Measurements from ENCODE around the gene IRX5.

GRCh38 chr16:54964239-54964638 is 33.6 kb downstream of the IRX5 start:
- TF ChIP-seq TARDBP (IDR thresholded peaks at IDR 0.05), result no peak
- no peak for TF ChIP-seq ZNF384 (IDR thresholded peaks at IDR 0.05)
- no peak for TF ChIP-seq SP1 (IDR thresholded peaks at IDR 0.05)
- no peak for TF ChIP-seq SUZ12 (IDR thresholded peaks at IDR 0.05)
- TF ChIP-seq HDGF (IDR thresholded peaks at IDR 0.05; ENCODE audit: borderline replicate concordance), result no peak
- no peak for TF ChIP-seq FOXM1 (IDR thresholded peaks at IDR 0.05; ENCODE audit: borderline replicate concordance)
- TF ChIP-seq FOXK2 (IDR thresholded peaks at IDR 0.05), result no peak
- TF ChIP-seq ARNT (IDR thresholded peaks at IDR 0.05), result no peak
- no peak for TF ChIP-seq PKNOX1 (IDR thresholded peaks at IDR 0.05)
- no peak for TF ChIP-seq CTBP1 (IDR thresholded peaks at IDR 0.05; ENCODE audit: borderline replicate concordance)
- no peak for TF ChIP-seq L3MBTL2 (conservative IDR thresholded peaks at IDR 0.05)
- TF ChIP-seq BHLHE40 (IDR thresholded peaks at IDR 0.05; ENCODE audit: borderline replicate concordance), result no peak
- no peak for TF ChIP-seq FOXA1 (IDR thresholded peaks at IDR 0.05)
